K562 (cell line): ENCODE measurements around the gene ANP32B. TPM values are rescaled to one million over a fixed set of nuclear protein-coding genes. Genes with fewer than 3 reads are reported as not detected.

ENCODE experiments used
- ATAC-seq: fragments of 200-7000 bp; cut with Tn5 transposase; 3 replicates; pipeline ENCODE4 v1.9.1; 2020; ENCODE audit warnings: moderate library complexity
- BruUV-seq: library from RNA; stranded (reverse); fragments of 400-500 nt; replicated peaks from 2 replicates; lab custom pipeline; 2021; lab: Mats Ljungman, UMichigan
- CTCF ChIA-PET: fragments of 300-600 bp; formaldehyde crosslinking; extraction: SDS; loops from one replicate; lab custom pipeline; 2021; ENCODE audit warnings: low intra/inter-chr PET ratio; lab: Yijun Ruan, JAX
- POLR2A ChIA-PET: fragments of 300-600, 350-650 bp; sonication (Branson Sonifier 250); formaldehyde crosslinking; extraction: SDS; loops from one replicate; lab custom pipeline; 2021; ENCODE audit warnings: antibody characterized with exemption, inconsistent platforms; lab: Yijun Ruan, JAX
- DNase-seq, 4 experiments: peaks; one replicate each; pipeline versions ENCODE4 v3.0.0 to v3.0.0-alpha.2; 2011 to 2018; ENCODE audit warnings: low spot score in 3 of 4, mixed read lengths in 3 of 4; ENCODE audit errors: extremely low read depth in 1 of 4
- FAIRE-seq: peaks from 2 replicates; lab custom pipeline; 2011; peaks lifted over from hg19 to GRCh38; lab: Jason Lieb, UNC
- H2AFZ ChIP-seq: 2 replicates; pipeline ENCODE4 v1.6.0; 2011; ENCODE audit warnings: low read depth, low read length, control low read depth, inconsistent platforms
- H3K27ac ChIP-seq: fragments of 200-600 bp; 3 replicates; pipeline ENCODE4 v1.8.0; 2011; ENCODE audit warnings: low read depth, mild to moderate bottlenecking, control low read depth, inconsistent platforms, low read length, moderate library complexity, mixed read lengths; ENCODE audit errors: extremely low read depth
- H3K27me3 ChIP-seq, 2 experiments: fragments of 300-600 bp in 1 of 2; 2 replicates in 1 of 2; 3 replicates in 1 of 2; pipeline versions ENCODE4 v1.6.0 to v1.8.0; 2011; ENCODE audit warnings: inconsistent platforms in 2 of 2, low read length in 2 of 2, mild to moderate bottlenecking in 1 of 2, mixed read lengths in 1 of 2, moderate library complexity in 1 of 2; ENCODE audit not compliant: control insufficient read depth in 2 of 2, insufficient read depth in 2 of 2
- H3K36me3 ChIP-seq: fragments of 300-600 bp; 3 replicates; pipeline ENCODE4 v1.8.0; 2011; ENCODE audit warnings: mild to moderate bottlenecking, low read length, inconsistent platforms; ENCODE audit not compliant: control insufficient read depth, insufficient read depth
- H3K4me1 ChIP-seq, 2 experiments: fragments of 200-600 bp in 1 of 2; replicated peaks in 1 of 2; 2 replicates in 1 of 2; 3 replicates in 1 of 2; pipeline versions ENCODE4 v1.5.1 to v1.8.0; 2011; ENCODE audit warnings: inconsistent platforms in 2 of 2, low read length in 2 of 2, mild to moderate bottlenecking in 1 of 2, mixed read lengths in 1 of 2, moderate library complexity in 1 of 2; ENCODE audit not compliant: control insufficient read depth in 2 of 2, insufficient read depth in 2 of 2
- H3K4me2 ChIP-seq: 2 replicates; pipeline ENCODE4 v1.6.1; 2011; ENCODE audit warnings: low read length, control low read depth, inconsistent platforms, mixed read lengths; ENCODE audit not compliant: insufficient read depth
- H3K4me3 ChIP-seq: fragments of 200-600 bp; sonication (generic), shearing (Covaris generic); 2 replicates; pipeline ENCODE4 v1.5.1; 2016; ENCODE audit warnings: control low read depth, inconsistent platforms
- H3K79me2 ChIP-seq: fragments of 200-600 bp; 3 replicates; pipeline ENCODE4 v1.8.0; 2011; ENCODE audit warnings: low read length, inconsistent platforms; ENCODE audit not compliant: control insufficient read depth, insufficient read depth
- H3K9ac ChIP-seq, 2 experiments: 2 replicates each; pipeline versions ENCODE4 v1.6.0 to v1.6.1; 2011; ENCODE audit warnings: low read depth in 2 of 2, low read length in 2 of 2, control low read depth in 1 of 2, inconsistent platforms in 1 of 2, mild to moderate bottlenecking in 1 of 2, mixed read lengths in 1 of 2; ENCODE audit not compliant: insufficient read depth in 1 of 2
- H3K9me1 ChIP-seq: one replicate; pipeline ENCODE4 v1.6.0; 2011; ENCODE audit warnings: inconsistent platforms, mild to moderate bottlenecking, low read length, moderate library complexity; ENCODE audit not compliant: control insufficient read depth, insufficient read depth
- H3K9me3 ChIP-seq: replicated peaks from 2 replicates; pipeline ENCODE4 v1.5.1; 2011; ENCODE audit warnings: low read depth, low read length, inconsistent platforms; ENCODE audit not compliant: control insufficient read depth, insufficient read depth
- H4K20me1 ChIP-seq: replicated peaks from 2 replicates; pipeline ENCODE4 v1.6.1; 2011; ENCODE audit warnings: low read length, inconsistent platforms, mixed read lengths; ENCODE audit not compliant: control insufficient read depth, insufficient read depth
- AFF4 ChIP-seq: sonication (generic); formaldehyde crosslinking; IDR thresholded peaks from 2 replicates; pipeline ENCODE4 v1.8.0; 2023; ENCODE audit warnings: mild to moderate bottlenecking, missing genetic modification reagents
- BRD9 ChIP-seq: fragments of 450-650 bp; IDR thresholded peaks from 2 replicates; pipeline ENCODE4 v1.6.1; 2018; ENCODE audit warnings: low read depth; ENCODE audit not compliant: partially characterized antibody
- GABPB1 ChIP-seq: sonication (generic); formaldehyde crosslinking; IDR thresholded peaks from 2 replicates; pipeline ENCODE4 v1.8.0; 2022; ENCODE audit warnings: mild to moderate bottlenecking, missing genetic modification reagents
- JUND ChIP-seq, 2 experiments: IDR thresholded peaks; 2 replicates in 1 of 2; 3 replicates in 1 of 2; pipeline ENCODE4 v1.6.1; 2011; ENCODE audit warnings: borderline replicate concordance in 2 of 2, low read depth in 2 of 2, low read length in 2 of 2, improper control_type of control experiment in 1 of 2, missing biosample characterization in 1 of 2, missing genetic modification characterization in 1 of 2, missing genetic modification reagents in 1 of 2
- NFXL1 ChIP-seq: fragments of 450-650 bp; formaldehyde crosslinking; IDR thresholded peaks from 2 replicates; pipeline ENCODE4 v1.4.0; 2021; ENCODE audit warnings: mild to moderate bottlenecking
- NR3C1 ChIP-seq: sonication (generic); formaldehyde crosslinking; IDR thresholded peaks from 2 replicates; pipeline ENCODE4 v1.8.1; 2022; ENCODE audit warnings: missing genetic modification reagents
- RBFOX2 ChIP-seq: fragments of 200-400 bp; formaldehyde crosslinking; IDR thresholded peaks from 2 replicates; pipeline ENCODE4 v1.6.1; 2017; ENCODE audit warnings: low read depth, mild to moderate bottlenecking, low read length, moderate library complexity
- RBM25 ChIP-seq: fragments of 200-400 bp; formaldehyde crosslinking; IDR thresholded peaks from 2 replicates; pipeline ENCODE4 v1.6.1; 2018; ENCODE audit warnings: low read length, low read depth, moderate library complexity; ENCODE audit not compliant: severe bottlenecking
- RBM34 ChIP-seq: fragments of 200-400 bp; formaldehyde crosslinking; IDR thresholded peaks from 2 replicates; pipeline ENCODE4 v1.6.1; 2018; ENCODE audit warnings: low read length, borderline replicate concordance; ENCODE audit not compliant: insufficient read depth
- SMAD1 ChIP-seq: fragments of 150-350 bp; IDR thresholded peaks from 2 replicates; pipeline ENCODE4 v1.6.1; 2014; ENCODE audit warnings: low read length, low read depth; ENCODE audit not compliant: partially characterized antibody
- STAT5A ChIP-seq: IDR thresholded peaks from 2 replicates; pipeline ENCODE4 v1.6.1; 2012; ENCODE audit warnings: low read length, inconsistent platforms, borderline replicate concordance
- XRCC3 ChIP-seq: fragments of 450-650 bp; IDR thresholded peaks from 2 replicates; pipeline ENCODE4 v1.6.1; 2017; ENCODE audit warnings: mild to moderate bottlenecking, moderate library complexity
- ZNF253 ChIP-seq: fragments of 250-450 bp; sonication (Bioruptor Pico); conservative IDR thresholded peaks from 2 replicates; pipeline ENCODE4 v1.6.1; 2021; ENCODE audit warnings: mild to moderate bottlenecking
- ZNF740 ChIP-seq, 3 experiments: fragments of 200-800 bp in 1 of 3; sonication (Bioruptor generic) in 1 of 3; sonication (generic) in 1 of 3; formaldehyde crosslinking in 1 of 3; IDR thresholded peaks; 2 replicates each; pipeline versions ENCODE4 v1.6.1 to v1.8.0; 2016 to 2022; ENCODE audit warnings: mild to moderate bottlenecking in 2 of 3, missing compliant biosample characterization in 2 of 3, missing genetic modification characterization in 2 of 3, missing genetic modification reagents in 1 of 3
- WGBS: fragments of 100-300 bp; shearing (Covaris generic); methylation state at CpG from one replicate; pipeline ENCODE4 v1.1.6; 2016; ENCODE audit warnings: low coverage, mixed read lengths; ENCODE audit not compliant: insufficient coverage; ENCODE audit errors: missing lambda C conversion rate; 5-methylcytosine and 5-hydroxymethylcytosine counted together
- in situ Hi-C: fragments of 300-500 bp; cut with MboI; formaldehyde crosslinking; loops from 4 replicates; pipeline ENCODE4 v1.15.0; 2018; ENCODE audit warnings: inconsistent platforms, mixed read lengths
- intact Hi-C: fragments of 100-400 bp; cut with micrococcal nuclease; formaldehyde crosslinking; loops from 2 replicates; pipeline ENCODE4 v1.14.2; 2022
- polyA plus RNA-seq, 8 experiments: library from polyadenylated mRNA; depleted of rRNA in 4 of 8; stranded (reverse) in 5 of 8; unstranded in 3 of 8; fragments of >200 nt; fragmentation: Nextera tagmentation in 2 of 8; fragmentation: Illumina TruSeq in 1 of 8; extraction: Ambion mirVana in 2 of 8; extraction: Trizol in 1 of 8; gene quantifications; 2 replicates each; pipeline versions ENCODE4 v1.2.1 to v1.2.3, GENCODE V29; 2011 to 2014; ENCODE audit warnings: inconsistent platforms in 1 of 8, missing spikeins in 1 of 8
- total RNA-seq, 7 experiments: library from RNA; depleted of rRNA in 6 of 7; stranded (reverse); fragments of >200 nt in 6 of 7; fragmentation: Illumina TruSeq in 2 of 7; extraction: Trizol in 2 of 7; gene quantifications; 2 replicates each; pipeline versions ENCODE4 v1.2.1 to v1.2.3, GENCODE V29; 2011 to 2021; ENCODE audit warnings: low replicate concordance in 1 of 7

The ANP32B gene
- total and polyA plus RNA-seq, 9 of the 15 experiments (the other 6 are each of a cell fraction or from before 2014, with no cell fraction given): 68.9 to 815 (median 141) TPM

- peak; percentile 93 for FAIRE-seq
- Histone ChIP-seq H4K20me1 (no peaks in the 10 kb centered on the region), H3K9me1 (no peaks in the 10 kb centered on the region), H3K36me3 (peaks cover 37% of the 10 kb centered on the region), H3K4me2 (peak overlapping the region; percentile 76), H3K79me2 (peaks cover 56% of the 10 kb centered on the region), H3K9ac (peak overlapping the region; percentile 82 to 92; a peak in 3 of 4 replicates), H3K4me1 (peaks cover 12 to 19% of the 10 kb centered on the region in 2 experiments; a peak in 3 of 5 replicates), H3K27ac (peak overlapping the region; percentile 90), H3K27me3 (no peaks in the 10 kb centered on the region), H2AFZ (peak overlapping the region; percentile 77), H3K4me3 (peak overlapping the region; percentile 55), H3K9me3 (peaks cover 4% of the 10 kb centered on the region; the same call in 1 of the 2 replicates)
- ChIA-PET CTCF (no interaction called here), POLR2A (interaction anchor here (0.6 to 4.7 kb wide), 17 partner anchors 8 to 529 kb away, joined by 3 to 57 read pairs (median 4); partner anchors contain the start of genes HEMGN, NANS and TBC1D2)
- peak; percentile 87 for ATAC-seq
- peak; percentile 50 to 90 (median 52) for DNase-seq
- intact Hi-C loops (loop anchor here (5.0 kb wide), 2 partner anchors 58 to 123 kb away; partner anchors contain the start of gene TRMO), in situ Hi-C loops (no loop called here)
- BruUV-seq: TSS peak; percentile 94
- 9% methylated on average over 6 of the region's 6 CpGs for WGBS
- TF ChIP-seq AFF4 (CRISPR knock-in tag) (0 out of 2 replicates have a peak, but pooled peaks have one; percentile 45), STAT5A (no peak), SMAD1 (peak; percentile 71), RBFOX2 (0 out of 2 replicates have a peak, but pooled peaks have one; percentile 25), NR3C1 (no peak), BRD9 (peak; percentile 41), RBM34 (no peak), JUND (IDR thresholded peaks at IDR 0.05; ENCODE audit: borderline replicate concordance, low read depth, low read length) (peak; percentile 53; the same call in 1 of the 2 replicates), JUND (tag; IDR thresholded peaks at IDR 0.05; ENCODE audit: borderline replicate concordance, low read depth, low read length) (peak; percentile 54; the same call in 2 of the 3 replicates), ZNF740 (CRISPR knock-in tag; IDR thresholded peaks at IDR 0.05) (no peak), ZNF740 (tag; IDR thresholded peaks at IDR 0.05) (no peak), RBM25 (peak; percentile 46), GABPB1 (CRISPR knock-in tag) (peak; percentile 79; the same call in 1 of the 2 replicates), XRCC3 (no peak), NFXL1 (CRISPR knock-in tag) (no peak), ZNF253 (no peak)
Measured at GRCh38 chr9:98045234-98046179, 62.4 kb downstream of the ANP32B start.
